Smooth muscle cell (in vitro differentiated cells): ENCODE measurements around the gene TECPR2. TPM values are rescaled to one million over a fixed set of nuclear protein-coding genes. Genes with fewer than 3 reads are reported as not detected.

Experiments used
- DNase-seq: peaks from one replicate; lab custom pipeline; 2025; ENCODE audit not compliant: unreplicated experiment; lab: John Stamatoyannopoulos, UW
- H2AFZ ChIP-seq: fragments of 200-600 bp; sonication (generic); 2 replicates; pipeline ENCODE4 v1.6.0; 2016; ENCODE audit warnings: antibody characterized with exemption, low read depth, mild to moderate bottlenecking
- H3F3A ChIP-seq: fragments of 200-600 bp; sonication (generic); 2 replicates; pipeline ENCODE4 v1.6.0; 2017; ENCODE audit warnings: antibody characterized with exemption, low read depth
- H3K27ac ChIP-seq: fragments of 200-600 bp; sonication (generic); 2 replicates; pipeline ENCODE4 v1.5.1; 2016; ENCODE audit warnings: low read depth, mild to moderate bottlenecking
- H3K27me3 ChIP-seq: fragments of 200-600 bp; sonication (generic); 2 replicates; pipeline ENCODE4 v1.6.1; 2016; ENCODE audit warnings: low read depth, mild to moderate bottlenecking
- H3K36me3 ChIP-seq: fragments of 200-600 bp; sonication (generic); 2 replicates; pipeline ENCODE4 v1.5.1; 2016; ENCODE audit warnings: low read depth
- H3K4me1 ChIP-seq: fragments of 200-600 bp; sonication (generic); 2 replicates; pipeline ENCODE4 v1.5.1; 2016; ENCODE audit warnings: low read depth
- H3K4me2 ChIP-seq: fragments of 200-600 bp; sonication (generic); 2 replicates; pipeline ENCODE4 v1.6.0; 2016; ENCODE audit warnings: mild to moderate bottlenecking
- H3K4me3 ChIP-seq: fragments of 200-600 bp; sonication (generic); 2 replicates; pipeline ENCODE4 v1.5.1; 2016; ENCODE audit warnings: mild to moderate bottlenecking
- H3K79me2 ChIP-seq: fragments of 200-600 bp; sonication (generic); 2 replicates; pipeline ENCODE4 v1.6.0; 2016; ENCODE audit warnings: low read depth, mild to moderate bottlenecking
- H3K9ac ChIP-seq: fragments of 200-600 bp; sonication (generic); 2 replicates; pipeline ENCODE4 v1.6.0; 2016; ENCODE audit warnings: low read depth
- H3K9me3 ChIP-seq: fragments of 200-600 bp; sonication (generic); replicated peaks from 2 replicates; pipeline ENCODE4 v1.5.1; 2016; ENCODE audit warnings: low read depth
- H4K20me1 ChIP-seq: fragments of 200-600 bp; sonication (generic); 2 replicates; pipeline ENCODE4 v1.6.0; 2016; ENCODE audit warnings: low read depth
- CTCF ChIP-seq: fragments of 200-600 bp; sonication (generic); IDR thresholded peaks from 2 replicates; pipeline ENCODE4 v1.5.1; 2017; ENCODE audit warnings: borderline replicate concordance, mild to moderate bottlenecking, antibody characterized with exemption; ENCODE audit not compliant: insufficient read depth, poor library complexity, severe bottlenecking
- WGBS: methylation state at CpG from one replicate; pipeline ENCODE4 v1.1.7; 2016; ENCODE audit warnings: low lambda C conversion rate; 5-methylcytosine and 5-hydroxymethylcytosine counted together
- polyA plus RNA-seq: library from polyadenylated mRNA; unstranded; fragments of >200 nt; fragmentation: Nextera tagmentation; extraction: Ambion mirVana; gene quantifications from 2 replicates; pipeline ENCODE4 v1.2.1, GENCODE V29; 2016
- total RNA-seq: library from RNA; depleted of rRNA; stranded (reverse); fragments of >200 nt; gene quantifications from 2 replicates; pipeline ENCODE4 v1.2.3, GENCODE V29; 2014

TECPR2 gene
- total and polyA plus RNA-seq, 2 experiments from 2014 or later = 11.0 to 12.2 TPM

- H3K27ac ChIP-seq = no peak overlapping the region
- no peaks in the 10 kb centered on the region for H3F3A ChIP-seq
- no peaks in the 10 kb centered on the region for H3K36me3 ChIP-seq
- H2AFZ ChIP-seq = no peak overlapping the region
- H3K9me3 ChIP-seq = no peaks in the 10 kb centered on the region
- H3K4me1 ChIP-seq = peaks cover 12% of the 10 kb centered on the region
- no peak overlapping the region for H3K9ac ChIP-seq
- DNase-seq = no peak
- H3K79me2 ChIP-seq = peaks cover 29% of the 10 kb centered on the region
- no peaks in the 10 kb centered on the region for H3K27me3 ChIP-seq
- H3K4me2 ChIP-seq = no peak overlapping the region
- no peaks in the 10 kb centered on the region for H4K20me1 ChIP-seq
- H3K4me3 ChIP-seq = no peak overlapping the region
- WGBS = 93% methylated on average over 3 of the region's 3 CpGs
- TF ChIP-seq CTCF = no peak
Observed at GRCh38 chr14:102360388-102360787, 2.4 kb upstream of the TECPR2 start.

DNA sequence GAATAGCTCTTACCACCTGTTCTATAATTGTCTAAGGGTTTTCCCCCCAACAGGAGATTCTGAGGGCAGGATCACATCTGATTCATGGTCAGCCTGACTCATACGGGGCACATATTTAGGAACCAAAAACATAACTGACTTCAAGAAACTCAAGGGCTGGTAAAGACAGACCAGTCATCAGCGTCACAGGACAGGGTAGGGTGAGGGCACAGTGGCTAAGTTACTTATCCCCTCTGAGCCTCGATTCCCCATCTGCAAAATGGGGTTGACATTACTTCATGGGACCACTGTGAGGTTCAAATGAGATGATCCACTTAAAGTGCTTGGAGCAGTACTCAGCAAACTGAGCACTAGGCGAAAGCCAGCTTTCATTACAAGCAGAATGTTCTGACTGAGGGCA is 657 bp upstream of the TECPR2 start:
- Histone ChIP-seq H3K79me2 (peaks cover 45% of the 10 kb centered on the region), H3K4me2 (peak overlapping the region; percentile 96), H3K27ac (peak overlapping the region; percentile 84), H3K9me3 (no peaks in the 10 kb centered on the region), H2AFZ (peak overlapping the region; percentile 91), H3F3A (no peaks in the 10 kb centered on the region), H3K27me3 (no peaks in the 10 kb centered on the region), H3K36me3 (no peaks in the 10 kb centered on the region), H4K20me1 (peaks cover 3% of the 10 kb centered on the region), H3K4me1 (peaks cover 12% of the 10 kb centered on the region), H3K9ac (peak overlapping the region; percentile 91), H3K4me3 (peak overlapping the region; percentile 84)
- 53% methylated on average over 4 of the region's 4 CpGs for WGBS
- no peak for DNase-seq
- no peak for TF ChIP-seq CTCF

DNA sequence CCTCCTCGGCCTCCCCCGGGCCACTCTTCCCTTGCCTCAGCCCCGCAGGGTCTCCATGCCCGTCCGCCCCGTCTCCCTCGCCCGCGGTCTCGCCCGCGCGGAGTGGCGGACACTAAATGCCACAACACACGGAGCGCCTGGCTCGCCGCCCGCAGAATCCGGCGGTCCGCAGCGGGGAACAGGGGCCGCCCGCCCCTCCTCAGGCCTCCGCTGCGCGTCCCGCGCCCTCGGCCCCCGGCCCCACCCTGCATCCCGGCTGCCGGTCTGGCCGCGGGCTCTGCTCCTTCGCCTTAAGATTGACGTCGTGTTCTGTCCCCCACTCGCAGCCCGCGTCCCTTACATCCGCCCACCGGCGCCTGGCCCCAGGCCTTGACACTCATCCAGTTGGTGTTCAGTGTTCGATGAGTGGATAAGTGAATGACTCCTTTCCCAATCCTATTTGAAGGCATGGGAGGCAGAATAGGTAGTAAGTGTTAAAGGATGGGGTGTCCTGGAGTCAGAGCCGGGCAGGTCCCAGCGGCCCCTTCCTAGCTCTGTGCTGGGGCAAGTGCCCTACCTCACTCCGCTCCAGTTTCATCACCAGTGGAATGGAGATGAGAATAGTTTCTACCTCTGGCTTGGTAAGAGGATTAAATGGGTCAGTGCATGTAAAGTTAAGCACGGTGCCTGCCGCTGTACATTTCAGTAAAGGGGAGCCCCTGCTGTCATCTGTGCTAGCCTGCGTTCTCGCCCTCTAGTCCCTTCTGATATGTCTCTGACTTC is 622 bp downstream of the TECPR2 start:
- peak; percentile 76 for DNase-seq
- Histone ChIP-seq H3K4me1 (peaks cover 12% of the 10 kb centered on the region), H3K79me2 (peaks cover 56% of the 10 kb centered on the region)

More for the DNA sequence above, 622 bp downstream of the TECPR2 start:
- Histone ChIP-seq H3K27me3 (no peaks in the 10 kb centered on the region), H3F3A (no peaks in the 10 kb centered on the region), H3K4me2 (peak overlapping the region; percentile 96), H3K36me3 (no peaks in the 10 kb centered on the region), H3K27ac (peak overlapping the region; percentile 84), H3K9me3 (no peaks in the 10 kb centered on the region), H4K20me1 (peaks cover 15% of the 10 kb centered on the region), H3K9ac (peak overlapping the region; percentile 91), H2AFZ (peak overlapping the region; percentile 81), H3K4me3 (peak overlapping the region; percentile 84)
- 10% methylated on average over 26 of the region's 53 CpGs for WGBS
- TF ChIP-seq CTCF = no peak
